ENCODE measurements around the gene FBXW8.
A peak's percentile ranks its signal among the peaks of the same experiment; 100 is the strongest.

The FBXW8 gene

DNA sequence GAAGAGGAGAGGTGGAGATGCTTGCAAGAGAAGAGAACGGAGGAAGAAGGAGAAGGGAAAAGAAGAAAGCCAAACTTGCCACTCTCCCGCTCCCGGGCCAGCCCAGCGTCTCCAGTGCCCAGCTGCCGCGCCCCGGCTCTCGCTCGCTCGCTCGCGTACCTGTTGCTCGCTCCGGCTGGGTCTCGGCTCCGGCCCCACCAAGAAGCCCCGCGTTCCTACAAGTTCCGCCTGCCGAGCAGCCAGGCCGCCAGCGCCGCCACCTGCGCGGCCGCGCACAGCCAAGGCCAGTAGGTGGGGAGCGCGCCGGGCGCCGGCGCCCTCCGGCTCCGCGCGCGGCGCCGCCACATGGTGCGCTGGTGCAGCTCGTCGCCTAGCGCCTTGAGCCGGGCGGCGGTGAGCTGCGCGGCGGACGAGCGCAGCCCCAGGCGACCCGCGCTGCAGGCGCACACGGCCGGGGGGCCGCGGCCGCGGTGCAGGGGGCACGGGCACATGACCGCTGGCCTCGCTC, 29.9 kb upstream of the FBXW8 start:
- peaks cover 37% of the 10 kb centered on the region for H3K4me1 Mint-ChIP-seq (ENCODE audit: low read depth)
- peaks cover 65% of the 10 kb centered on the region for H3K27me3 Mint-ChIP-seq
- no peak overlapping the region for H3K27ac Mint-ChIP-seq
- H3K36me3 Mint-ChIP-seq (ENCODE audit: low read depth), result no peaks in the 10 kb centered on the region
- H3K9me3 Mint-ChIP-seq, result no peaks in the 10 kb centered on the region
- peak overlapping the region; percentile 79 for H3K4me3 Mint-ChIP-seq

DNA sequence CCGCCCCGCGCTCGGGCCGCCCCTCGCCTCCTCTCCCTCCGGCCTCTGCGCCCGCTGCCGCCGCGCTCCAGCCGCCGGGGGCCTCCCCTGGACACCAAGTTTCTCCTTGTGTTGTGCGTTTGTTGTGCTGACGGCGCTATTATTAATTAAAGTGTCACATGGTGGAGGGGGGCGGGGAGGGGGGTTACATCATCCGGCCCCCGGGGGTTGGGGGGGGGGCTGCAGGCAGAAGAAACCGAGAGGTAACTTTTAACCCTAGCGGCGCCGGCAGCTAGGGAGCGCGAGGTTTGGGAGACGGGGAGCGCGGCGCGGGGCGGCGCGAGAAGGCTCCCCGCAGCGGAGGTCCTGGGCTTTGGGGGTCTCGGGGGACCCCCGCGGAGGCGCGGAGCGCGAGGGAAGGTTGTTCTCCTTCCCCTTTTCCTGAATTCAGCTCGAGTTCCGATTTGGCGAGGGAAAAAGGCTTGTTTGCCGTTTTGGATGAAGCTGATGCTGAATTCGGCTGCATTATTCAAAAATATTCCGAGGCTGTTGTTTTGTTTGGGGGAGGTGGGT, 29.3 kb upstream of the FBXW8 start, which contains the start of gene HRK:
Gene HRK, minus strand, starts transcription at position 117 of the 552 bp plus-strand sequence. CDS start 134 bp downstream, outside the sequence.
- H3K4me3 Mint-ChIP-seq, result peak within 1 kb of the TSS; percentile 79
- H3K27me3 Mint-ChIP-seq, result peaks cover 64% of the 10 kb centered on the region
- no peaks in the 10 kb centered on the region for H3K9me3 Mint-ChIP-seq
- H3K4me1 Mint-ChIP-seq (ENCODE audit: low read depth), result peaks cover 37% of the 10 kb centered on the region
- no peaks in the 10 kb centered on the region for H3K36me3 Mint-ChIP-seq (ENCODE audit: low read depth)
- no peak within 1 kb of the TSS for H3K27ac Mint-ChIP-seq

DNA sequence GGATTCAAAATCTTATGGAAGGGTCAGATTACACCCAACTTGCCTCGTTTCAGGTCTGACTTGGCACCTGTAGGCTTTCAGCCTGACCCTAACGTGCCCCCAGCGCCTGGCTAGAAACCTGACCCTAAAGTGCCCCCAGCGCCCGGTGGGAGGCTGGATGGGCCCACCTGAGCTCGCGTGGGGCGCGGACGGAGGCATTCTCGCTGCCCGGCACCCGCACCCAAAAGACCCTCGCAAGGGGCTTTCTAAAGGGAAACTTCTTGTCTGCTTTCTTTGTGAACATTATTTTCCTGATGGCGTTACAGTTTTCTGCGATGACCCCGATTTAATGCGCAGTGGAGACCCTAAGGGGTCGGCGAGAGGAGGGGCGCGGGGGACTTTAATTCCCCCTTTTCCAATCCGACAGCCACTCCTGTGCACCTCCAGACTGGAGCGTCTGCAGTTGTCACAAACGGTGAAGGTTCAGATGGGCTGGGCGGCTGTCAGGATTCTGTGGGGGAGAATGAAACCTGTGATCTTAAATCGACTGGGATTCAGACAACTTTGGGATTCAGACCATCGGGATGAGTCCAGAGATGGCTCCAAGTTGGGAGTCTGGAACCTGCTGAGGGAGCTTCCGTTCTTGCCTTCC, 28.8 kb upstream of the FBXW8 start:
- H3K4me3 Mint-ChIP-seq, result peak overlapping the region; percentile 66
- peaks cover 58% of the 10 kb centered on the region for H3K27me3 Mint-ChIP-seq
- no peak overlapping the region for H3K27ac Mint-ChIP-seq
- H3K36me3 Mint-ChIP-seq (ENCODE audit: low read depth), result no peaks in the 10 kb centered on the region
- peaks cover 37% of the 10 kb centered on the region for H3K4me1 Mint-ChIP-seq (ENCODE audit: low read depth)
- H3K9me3 Mint-ChIP-seq, result no peaks in the 10 kb centered on the region

DNA sequence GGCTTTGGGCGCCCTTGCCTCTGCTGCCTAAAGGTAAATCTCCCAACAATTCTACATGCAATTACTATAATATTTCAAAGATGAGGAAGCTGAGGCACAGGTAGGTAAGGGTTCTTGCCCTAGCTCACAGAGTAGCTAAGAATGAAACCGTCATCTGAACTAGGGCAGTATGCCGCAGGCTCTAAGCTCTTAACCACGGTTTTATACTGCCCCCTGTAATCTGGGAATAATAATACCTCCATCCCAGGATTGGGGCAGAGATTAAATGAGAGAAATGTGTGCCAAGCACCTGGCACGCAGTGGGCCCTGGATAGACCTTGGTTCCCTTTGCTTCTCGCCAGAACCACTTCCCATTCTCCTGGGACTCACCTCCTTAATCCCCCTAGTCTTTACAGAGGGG, 28.0 kb upstream of the FBXW8 start:
- H3K27me3 Mint-ChIP-seq, result peaks cover 50% of the 10 kb centered on the region
- no peaks in the 10 kb centered on the region for H3K36me3 Mint-ChIP-seq (ENCODE audit: low read depth)
- H3K9me3 Mint-ChIP-seq, result no peaks in the 10 kb centered on the region
- H3K4me3 Mint-ChIP-seq, result no peak overlapping the region
- H3K4me1 Mint-ChIP-seq (ENCODE audit: low read depth), result peaks cover 37% of the 10 kb centered on the region
- H3K27ac Mint-ChIP-seq, result no peak overlapping the region

DNA sequence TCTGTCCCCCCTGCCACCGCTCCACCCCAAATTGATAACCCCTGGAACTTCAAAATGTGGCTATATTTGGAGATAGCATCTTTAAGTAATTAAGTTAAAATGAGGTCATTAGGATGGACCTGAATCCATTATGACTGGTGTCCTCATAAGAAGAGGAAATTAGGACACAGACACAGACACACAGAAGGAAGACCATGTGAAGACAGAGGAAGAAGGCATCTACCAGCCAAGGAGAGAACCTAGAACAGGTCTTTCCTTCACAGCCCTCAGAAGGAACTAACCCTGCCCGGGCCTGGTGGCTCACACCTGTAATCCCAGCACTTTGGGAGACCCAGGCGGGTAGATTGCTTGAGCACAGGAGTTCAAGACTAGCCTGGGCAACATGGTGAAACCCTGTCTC, 25.9 kb upstream of the FBXW8 start:
- H3K4me3 Mint-ChIP-seq, result no peak overlapping the region
- H3K27ac Mint-ChIP-seq, result no peak overlapping the region
- no peaks in the 10 kb centered on the region for H3K36me3 Mint-ChIP-seq (ENCODE audit: low read depth)
- H3K4me1 Mint-ChIP-seq (ENCODE audit: low read depth), result peaks cover 22% of the 10 kb centered on the region
- peaks cover 37% of the 10 kb centered on the region for H3K27me3 Mint-ChIP-seq
- no peaks in the 10 kb centered on the region for H3K9me3 Mint-ChIP-seq

DNA sequence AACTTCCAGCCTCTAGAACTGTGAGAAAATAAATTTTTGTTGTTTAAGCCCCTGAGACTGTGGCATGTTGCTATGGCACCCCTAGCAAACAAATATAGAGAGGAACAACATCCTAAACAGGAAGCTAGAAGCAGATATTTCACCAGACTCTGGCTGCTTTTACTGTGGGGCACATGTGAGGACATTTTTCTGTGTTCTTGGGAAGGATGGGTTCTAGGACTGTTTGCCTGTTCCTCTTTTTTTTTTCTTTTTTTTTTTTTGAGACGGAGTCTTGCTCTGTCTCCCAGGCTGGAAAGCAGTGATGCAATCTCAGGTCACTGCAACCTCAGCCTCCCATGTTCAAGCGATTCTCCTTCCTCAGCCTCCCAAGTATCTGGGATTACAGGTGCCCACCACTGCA, 25.3 kb upstream of the FBXW8 start:
- no peak overlapping the region for H3K27ac Mint-ChIP-seq
- no peaks in the 10 kb centered on the region for H3K9me3 Mint-ChIP-seq
- H3K27me3 Mint-ChIP-seq, result peaks cover 31% of the 10 kb centered on the region
- no peaks in the 10 kb centered on the region for H3K36me3 Mint-ChIP-seq (ENCODE audit: low read depth)
- H3K4me1 Mint-ChIP-seq (ENCODE audit: low read depth), result peaks cover 16% of the 10 kb centered on the region
- no peak overlapping the region for H3K4me3 Mint-ChIP-seq

DNA sequence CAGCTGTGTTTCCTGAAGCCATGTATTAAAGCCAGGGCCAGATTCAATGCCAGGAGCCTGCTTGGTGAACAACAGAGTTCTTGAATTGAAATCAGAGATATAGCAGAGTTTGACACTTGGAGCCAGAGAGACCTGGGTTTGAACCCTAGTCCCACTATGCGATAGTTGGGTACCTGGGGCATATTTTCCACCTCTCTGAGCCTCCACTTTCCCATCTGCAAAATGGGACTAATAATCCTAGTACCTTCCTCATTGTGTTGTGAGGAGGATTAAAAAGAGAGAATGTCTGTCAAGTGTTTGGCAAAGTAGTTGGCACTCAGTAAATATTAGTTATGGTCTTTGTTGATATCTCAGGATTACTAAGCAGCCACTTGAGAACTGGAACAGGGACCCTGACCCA, 23.5 kb upstream of the FBXW8 start:
- Mint-ChIP-seq H3K4me3 (no peak overlapping the region), H3K4me1 (ENCODE audit: low read depth) (peaks cover 6% of the 10 kb centered on the region), H3K27me3 (peaks cover 20% of the 10 kb centered on the region), H3K27ac (no peak overlapping the region), H3K9me3 (no peaks in the 10 kb centered on the region), H3K36me3 (ENCODE audit: low read depth) (no peaks in the 10 kb centered on the region)

DNA sequence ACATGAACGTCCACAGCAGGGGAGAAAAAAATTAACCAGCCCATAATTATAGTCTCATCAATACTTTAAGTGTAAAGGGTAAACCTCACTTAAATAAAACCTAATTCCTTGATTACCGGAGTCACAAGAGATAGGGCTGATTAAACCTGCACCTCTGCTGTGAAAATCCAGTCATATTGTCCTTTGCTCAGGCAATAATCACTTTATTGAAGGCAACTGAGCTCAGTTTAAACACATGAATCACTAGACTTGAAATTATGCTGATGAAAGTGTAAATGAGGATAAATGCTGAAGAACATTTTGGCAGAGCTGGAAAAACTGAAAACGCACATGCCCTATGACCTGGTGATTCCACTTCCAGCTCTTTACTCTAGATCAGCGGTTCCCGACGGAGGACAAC, 22.9 kb upstream of the FBXW8 start:
- Mint-ChIP-seq H3K27me3 (peaks cover 13% of the 10 kb centered on the region), H3K9me3 (no peaks in the 10 kb centered on the region), H3K36me3 (ENCODE audit: low read depth) (no peaks in the 10 kb centered on the region), H3K27ac (no peak overlapping the region), H3K4me1 (ENCODE audit: low read depth) (no peaks in the 10 kb centered on the region), H3K4me3 (no peak overlapping the region)

DNA sequence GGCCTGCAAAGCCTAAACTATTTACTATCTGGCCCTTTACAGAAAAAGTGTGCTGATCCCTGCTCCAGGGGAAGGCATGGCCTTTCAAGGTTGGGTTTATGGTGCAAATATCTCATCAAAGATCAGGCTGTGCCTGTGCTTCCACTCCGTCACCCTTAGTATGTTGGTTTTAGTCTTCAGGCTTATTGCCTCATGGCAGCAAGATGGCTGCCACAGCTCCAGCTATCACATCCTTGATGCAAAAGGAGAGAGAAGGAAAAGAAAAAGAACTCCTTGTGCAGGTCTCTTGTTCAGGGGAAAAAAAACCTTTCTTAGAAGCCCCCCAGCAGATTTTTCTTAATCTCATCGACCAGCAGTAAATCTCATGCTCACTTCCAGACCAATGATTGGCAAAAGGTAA, 20.4 kb upstream of the FBXW8 start:
- Mint-ChIP-seq H3K36me3 (ENCODE audit: low read depth) (no peaks in the 10 kb centered on the region), H3K4me3 (no peak overlapping the region), H3K27me3 (peaks cover 6% of the 10 kb centered on the region), H3K9me3 (no peaks in the 10 kb centered on the region), H3K27ac (no peak overlapping the region), H3K4me1 (ENCODE audit: low read depth) (no peaks in the 10 kb centered on the region)

DNA sequence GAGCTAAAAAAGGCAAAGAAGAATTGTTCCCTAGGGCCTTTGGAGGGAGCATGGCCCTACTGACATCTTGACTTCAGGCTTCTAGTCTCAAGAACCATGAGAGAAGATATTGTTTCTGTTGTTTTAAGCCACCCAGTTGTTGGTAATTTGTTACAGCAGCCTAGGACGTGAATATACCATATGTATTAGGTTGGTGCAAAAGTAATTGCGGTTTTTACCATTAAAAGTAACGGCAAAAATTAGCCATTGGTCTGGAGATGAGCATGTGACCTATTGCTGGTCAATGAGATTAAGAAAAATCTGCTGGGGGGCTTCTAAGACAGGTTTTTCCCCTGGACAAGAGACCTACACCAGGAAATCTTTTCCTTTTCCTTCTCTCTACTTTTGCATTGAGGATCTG, 19.7 kb upstream of the FBXW8 start:
- no peak overlapping the region for H3K27ac Mint-ChIP-seq
- no peak overlapping the region for H3K4me3 Mint-ChIP-seq
- peaks cover 10% of the 10 kb centered on the region for H3K27me3 Mint-ChIP-seq
- no peaks in the 10 kb centered on the region for H3K9me3 Mint-ChIP-seq
- no peaks in the 10 kb centered on the region for H3K4me1 Mint-ChIP-seq (ENCODE audit: low read depth)
- H3K36me3 Mint-ChIP-seq (ENCODE audit: low read depth), result no peaks in the 10 kb centered on the region

DNA sequence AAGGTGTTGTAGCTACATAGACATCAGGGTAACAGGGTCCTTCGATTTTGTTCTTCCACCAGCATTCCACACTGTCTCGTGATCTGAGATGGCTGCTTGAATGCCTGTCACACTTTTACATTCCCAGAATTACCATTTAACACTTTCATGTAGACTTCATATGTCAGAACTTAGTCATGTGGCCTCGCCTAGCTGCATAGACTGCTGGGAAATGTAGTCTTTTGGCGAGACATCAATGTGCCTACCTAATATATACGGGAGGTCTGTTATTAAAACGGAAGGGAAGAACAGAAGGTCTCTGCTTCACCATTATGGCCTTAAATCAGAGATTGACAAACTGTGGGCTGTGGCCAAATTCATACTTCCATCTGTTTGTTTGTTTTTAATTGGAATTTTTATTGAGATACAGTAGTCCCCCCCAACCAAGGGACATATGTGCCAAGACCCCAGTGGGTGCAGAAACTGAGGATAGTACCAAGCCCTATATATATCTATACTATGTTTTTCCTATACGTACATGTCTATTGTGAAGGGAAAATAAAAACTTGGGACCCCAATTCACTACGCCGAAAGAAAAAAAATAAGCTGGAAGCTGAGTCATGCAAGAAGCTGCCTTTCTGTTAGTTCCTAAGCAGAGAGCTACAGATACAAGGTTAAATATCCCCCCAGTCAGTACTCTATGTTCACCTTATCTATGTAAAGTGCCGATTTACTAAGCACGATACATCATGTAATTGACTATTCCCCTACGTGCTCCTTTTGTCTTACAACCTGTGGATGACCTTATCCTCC, 18.2 kb upstream of the FBXW8 start:
- Mint-ChIP-seq H3K4me3 (no peak overlapping the region), H3K27ac (no peak overlapping the region), H3K27me3 (peaks cover 10% of the 10 kb centered on the region), H3K36me3 (ENCODE audit: low read depth) (no peaks in the 10 kb centered on the region), H3K9me3 (no peaks in the 10 kb centered on the region), H3K4me1 (ENCODE audit: low read depth) (no peaks in the 10 kb centered on the region)

DNA sequence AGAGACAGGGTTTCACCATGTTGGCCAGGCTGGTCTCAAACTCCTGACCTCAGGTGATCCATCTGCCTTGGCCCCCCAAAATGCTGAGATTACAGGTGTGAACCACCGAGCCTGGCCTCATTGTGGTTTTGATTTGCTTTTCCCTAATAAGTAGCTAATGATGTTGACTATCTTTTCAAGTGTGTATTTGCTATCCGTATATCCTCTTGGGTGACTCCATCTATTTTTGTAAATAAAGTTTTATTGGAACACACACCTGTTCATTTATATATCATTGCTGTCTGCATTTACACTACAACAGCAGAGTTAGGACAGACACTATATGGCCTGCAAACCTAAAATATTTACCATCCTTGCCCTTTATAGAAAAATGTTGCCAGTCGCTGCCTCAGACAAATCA, 15.8 kb upstream of the FBXW8 start:
- no peaks in the 10 kb centered on the region for H3K9me3 Mint-ChIP-seq
- H3K4me1 Mint-ChIP-seq (ENCODE audit: low read depth), result no peaks in the 10 kb centered on the region
- H3K36me3 Mint-ChIP-seq (ENCODE audit: low read depth), result no peaks in the 10 kb centered on the region
- peaks cover 18% of the 10 kb centered on the region for H3K27me3 Mint-ChIP-seq
- no peak overlapping the region for H3K27ac Mint-ChIP-seq
- no peak overlapping the region for H3K4me3 Mint-ChIP-seq

DNA sequence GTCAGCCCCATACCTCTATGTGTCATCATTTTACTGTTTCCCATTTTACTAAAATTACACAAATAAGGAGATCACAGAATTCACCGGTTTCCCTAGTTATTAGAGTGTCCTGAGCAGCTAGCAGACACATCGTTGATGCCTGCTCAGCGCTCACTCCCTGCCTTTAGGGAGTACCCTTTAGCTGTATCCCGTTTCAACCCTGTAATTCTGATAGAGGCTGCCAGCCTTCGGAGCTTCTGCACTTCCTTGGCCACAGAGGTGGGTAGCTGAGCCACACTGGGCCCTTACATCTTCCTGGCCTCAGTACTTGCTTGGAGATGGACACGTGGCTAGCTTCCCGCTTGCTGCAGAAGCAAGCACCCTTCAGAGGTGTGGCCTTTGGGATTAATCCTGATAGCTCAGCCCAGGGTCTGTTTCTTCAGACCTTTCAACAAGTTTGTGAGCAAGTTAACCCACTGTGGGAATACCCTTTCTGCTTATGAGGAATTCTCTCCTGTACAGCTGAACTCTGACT, 14.3 kb upstream of the FBXW8 start:
- Mint-ChIP-seq H3K4me3 (no peak overlapping the region), H3K36me3 (ENCODE audit: low read depth) (no peaks in the 10 kb centered on the region), H3K27ac (no peak overlapping the region), H3K27me3 (peaks cover 22% of the 10 kb centered on the region), H3K9me3 (no peaks in the 10 kb centered on the region), H3K4me1 (ENCODE audit: low read depth) (no peaks in the 10 kb centered on the region)

DNA sequence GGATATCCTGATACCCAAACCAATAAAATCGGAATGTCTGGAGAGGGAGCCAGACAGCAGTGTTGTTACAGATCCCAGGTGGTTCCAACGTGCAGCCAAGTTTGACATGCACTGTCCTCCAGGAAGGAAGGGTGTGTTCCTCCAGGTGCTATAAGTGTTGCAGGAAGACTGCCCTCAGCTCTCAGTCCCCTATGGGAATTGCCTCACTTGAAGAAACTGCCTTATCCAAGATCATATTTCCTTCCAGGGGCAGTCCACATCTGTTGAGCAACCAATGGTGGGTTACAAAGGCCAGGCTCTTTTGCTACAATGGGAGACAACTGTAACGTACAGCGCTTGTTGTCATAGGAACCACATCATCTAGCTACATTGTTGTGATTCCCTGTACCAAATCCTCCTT, 13.3 kb upstream of the FBXW8 start:
- Mint-ChIP-seq H3K27ac (no peak overlapping the region), H3K4me3 (no peak overlapping the region)

DNA sequence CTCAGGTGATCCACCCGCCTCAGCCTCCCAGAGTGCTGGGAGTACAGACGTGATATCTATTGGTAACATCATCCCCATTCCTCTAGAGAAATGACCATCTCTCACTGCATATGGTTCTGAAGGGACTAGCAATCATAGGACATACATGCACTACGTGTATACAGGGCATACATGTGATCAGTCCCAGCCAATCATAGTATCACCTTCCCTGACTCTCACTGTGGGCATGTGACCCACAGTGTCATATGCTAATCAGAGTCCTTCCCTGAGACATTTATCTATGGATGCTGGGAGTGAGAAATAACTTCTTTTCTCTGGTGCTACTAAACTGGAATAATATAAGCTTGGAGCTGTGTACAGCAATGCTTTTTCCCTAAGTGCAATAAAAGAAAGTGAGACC, 12.1 kb upstream of the FBXW8 start:
- no peaks in the 10 kb centered on the region for H3K36me3 Mint-ChIP-seq (ENCODE audit: low read depth)
- no peak overlapping the region for H3K27ac Mint-ChIP-seq
- H3K4me3 Mint-ChIP-seq, result no peak overlapping the region
- no peaks in the 10 kb centered on the region for H3K9me3 Mint-ChIP-seq
- peaks cover 33% of the 10 kb centered on the region for H3K27me3 Mint-ChIP-seq
- H3K4me1 Mint-ChIP-seq (ENCODE audit: low read depth), result no peaks in the 10 kb centered on the region

More for the DNA sequence above, 13.3 kb upstream of the FBXW8 start:
- no peaks in the 10 kb centered on the region for H3K4me1 Mint-ChIP-seq (ENCODE audit: low read depth)
- no peaks in the 10 kb centered on the region for H3K36me3 Mint-ChIP-seq (ENCODE audit: low read depth)
- no peaks in the 10 kb centered on the region for H3K9me3 Mint-ChIP-seq
- peaks cover 33% of the 10 kb centered on the region for H3K27me3 Mint-ChIP-seq
